Cardiac fibroblast (primary cell): ENCODE measurements around the gene PRSS36.

ENCODE experiments used
- DNase-seq, 2 donors: peaks; one replicate each; pipeline versions ENCODE4 v3.0.0 to v3.0.0-alpha.2; 2010; ENCODE audit warnings: low read depth in 2 of 2
- H3K4me3 ChIP-seq, 2 donors: replicated peaks in 1 of 2; 1 replicate in 1 of 2; 2 replicates in 1 of 2; pipeline ENCODE4 v1.5.1; 2011; ENCODE audit warnings: low read depth in 2 of 2, low read length in 2 of 2, mild to moderate bottlenecking in 2 of 2, moderate library complexity in 1 of 2
- TF ChIP-seq, protein P1 (sequence below): IDR thresholded peaks from one replicate; pipeline ENCODE4 v1.5.1; 2011; ENCODE audit warnings: low read depth, mild to moderate bottlenecking, low read length, inconsistent platforms

PRSS36 gene

DNA sequence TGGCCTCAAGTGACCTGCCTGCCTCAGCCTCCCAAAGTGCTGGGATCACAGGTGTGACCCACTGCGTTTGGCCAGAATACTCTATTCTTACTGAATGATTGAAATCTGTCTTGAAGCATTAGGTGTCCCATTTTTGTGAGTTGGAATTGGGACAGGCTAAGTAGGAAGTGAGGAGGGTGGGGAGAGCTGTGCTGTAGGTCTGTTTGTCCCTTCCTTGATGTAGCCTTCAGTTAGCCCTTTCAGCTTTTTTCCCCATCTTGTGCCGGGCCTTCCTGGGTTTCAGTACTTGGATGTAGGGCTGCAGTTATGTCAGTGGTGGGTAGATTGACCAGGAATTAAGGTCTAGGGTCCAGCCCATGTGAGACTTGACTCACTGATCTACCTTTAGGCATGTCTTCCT is 44.0 kb upstream of the PRSS36 start:
- no peak overlapping the region for H3K4me3 ChIP-seq
- DNase-seq = no peak
- TF ChIP-seq, protein P1, sequence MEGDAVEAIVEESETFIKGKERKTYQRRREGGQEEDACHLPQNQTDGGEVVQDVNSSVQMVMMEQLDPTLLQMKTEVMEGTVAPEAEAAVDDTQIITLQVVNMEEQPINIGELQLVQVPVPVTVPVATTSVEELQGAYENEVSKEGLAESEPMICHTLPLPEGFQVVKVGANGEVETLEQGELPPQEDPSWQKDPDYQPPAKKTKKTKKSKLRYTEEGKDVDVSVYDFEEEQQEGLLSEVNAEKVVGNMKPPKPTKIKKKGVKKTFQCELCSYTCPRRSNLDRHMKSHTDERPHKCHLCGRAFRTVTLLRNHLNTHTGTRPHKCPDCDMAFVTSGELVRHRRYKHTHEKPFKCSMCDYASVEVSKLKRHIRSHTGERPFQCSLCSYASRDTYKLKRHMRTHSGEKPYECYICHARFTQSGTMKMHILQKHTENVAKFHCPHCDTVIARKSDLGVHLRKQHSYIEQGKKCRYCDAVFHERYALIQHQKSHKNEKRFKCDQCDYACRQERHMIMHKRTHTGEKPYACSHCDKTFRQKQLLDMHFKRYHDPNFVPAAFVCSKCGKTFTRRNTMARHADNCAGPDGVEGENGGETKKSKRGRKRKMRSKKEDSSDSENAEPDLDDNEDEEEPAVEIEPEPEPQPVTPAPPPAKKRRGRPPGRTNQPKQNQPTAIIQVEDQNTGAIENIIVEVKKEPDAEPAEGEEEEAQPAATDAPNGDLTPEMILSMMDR = no peak

DNA sequence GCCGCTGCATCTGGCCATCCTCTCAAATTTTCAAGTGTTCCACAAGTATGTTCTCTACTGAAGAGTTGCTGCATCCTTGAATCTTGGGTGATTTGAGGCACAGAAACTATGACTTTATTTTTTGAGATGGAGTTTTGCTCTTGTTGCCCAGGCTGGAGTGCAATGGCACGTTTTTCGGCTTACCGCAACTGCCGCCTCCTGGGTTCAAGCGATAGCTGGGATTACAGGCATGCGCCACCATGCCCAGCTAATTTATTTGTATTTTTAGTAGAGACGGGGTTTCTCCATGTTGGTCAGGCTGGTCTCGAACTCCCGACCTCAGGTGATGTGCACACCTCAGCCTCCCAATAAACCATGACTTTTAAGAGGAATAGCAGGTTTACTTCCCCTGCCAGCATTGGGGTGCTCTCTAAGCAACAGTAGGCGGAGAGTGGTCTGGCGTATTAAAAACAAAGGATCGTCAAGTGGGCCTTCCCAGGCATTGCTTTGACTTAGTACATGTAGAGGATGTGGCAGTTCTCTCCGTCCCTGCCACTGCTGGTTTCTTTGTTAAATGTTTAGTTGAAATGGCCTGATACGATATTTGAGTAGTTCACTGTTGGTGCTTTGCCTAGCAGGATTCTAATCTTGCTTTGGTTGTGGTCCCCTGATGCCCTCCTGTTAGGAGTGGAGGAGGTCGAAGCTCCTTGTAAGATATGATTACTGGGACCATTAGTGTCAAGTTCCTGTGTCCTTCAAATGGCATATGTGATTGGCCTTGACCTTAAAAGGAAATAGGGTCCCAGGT is 43.2 kb upstream of the PRSS36 start:
- TF ChIP-seq, protein P1 = no peak
- DNase-seq = no peak
- H3K4me3 ChIP-seq = no peak overlapping the region

- no peak for DNase-seq
- H3K4me3 ChIP-seq = no peak overlapping the region
- TF ChIP-seq, protein P1 = no peak
Observed at GRCh38 chr16:31191697-31192428, 42.0 kb upstream of the PRSS36 start.

GRCh38 chr16:31190818-31191444 is 41.1 kb upstream of the PRSS36 start:
- no peak overlapping the region for H3K4me3 ChIP-seq
- DNase-seq = no peak
- TF ChIP-seq, protein P1 = no peak

GRCh38 chr16:31190061-31190460 is 40.2 kb upstream of the PRSS36 start:
- DNase-seq = no peak
- no peak overlapping the region for H3K4me3 ChIP-seq
- TF ChIP-seq, protein P1 = no peak

GRCh38 chr16:31189412-31189778 is 39.5 kb upstream of the PRSS36 start:
- H3K4me3 ChIP-seq = no peak overlapping the region
- DNase-seq = no peak
- TF ChIP-seq, protein P1 = no peak
